GM13977 (cell line): ENCODE results near the gene ALLC.

Source experiments
- DNase-seq: peaks from one replicate; pipeline ENCODE4 v3.0.0; 2012; ENCODE audit warnings: low spot score
- in situ Hi-C: fragments of 300-500 bp; cut with MboI; formaldehyde crosslinking; loops from one replicate; pipeline ENCODE4 v1.12.0; 2022; ENCODE audit warnings: low sequenced_read_pairs, low pct_unique_long_range_greater_than_20kb, mixed read lengths, inconsistent platforms; ENCODE audit not compliant: unreplicated experiment
- TF ChIP-seq, protein P1 (sequence below): IDR thresholded peaks from 2 replicates; pipeline ENCODE4 v1.5.1; 2012; ENCODE audit warnings: mild to moderate bottlenecking, control low read depth; ENCODE audit not compliant: insufficient read depth; ENCODE audit errors: extremely low read depth, missing control alignments

The ALLC gene

DNA sequence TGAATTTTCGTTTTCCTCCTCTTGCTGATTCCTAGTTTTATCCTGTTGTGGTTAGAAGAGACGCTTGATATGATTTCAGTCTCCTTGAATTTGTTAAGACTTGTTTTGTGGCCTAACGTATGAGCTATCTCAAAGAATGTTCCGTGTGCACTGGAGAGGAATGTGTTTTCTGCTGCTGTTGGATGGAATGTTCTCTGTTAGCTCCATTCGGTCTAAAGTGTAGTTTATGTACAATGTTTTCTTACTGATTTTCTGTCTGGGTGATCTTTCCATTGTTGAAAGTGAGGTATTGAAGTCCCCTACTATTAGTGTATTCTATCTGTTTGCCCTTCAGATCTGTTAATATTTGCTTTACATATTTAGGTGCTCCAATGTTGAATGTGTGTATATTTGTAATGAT is 37.2 kb upstream of the ALLC start:
- TF ChIP-seq, protein P1, sequence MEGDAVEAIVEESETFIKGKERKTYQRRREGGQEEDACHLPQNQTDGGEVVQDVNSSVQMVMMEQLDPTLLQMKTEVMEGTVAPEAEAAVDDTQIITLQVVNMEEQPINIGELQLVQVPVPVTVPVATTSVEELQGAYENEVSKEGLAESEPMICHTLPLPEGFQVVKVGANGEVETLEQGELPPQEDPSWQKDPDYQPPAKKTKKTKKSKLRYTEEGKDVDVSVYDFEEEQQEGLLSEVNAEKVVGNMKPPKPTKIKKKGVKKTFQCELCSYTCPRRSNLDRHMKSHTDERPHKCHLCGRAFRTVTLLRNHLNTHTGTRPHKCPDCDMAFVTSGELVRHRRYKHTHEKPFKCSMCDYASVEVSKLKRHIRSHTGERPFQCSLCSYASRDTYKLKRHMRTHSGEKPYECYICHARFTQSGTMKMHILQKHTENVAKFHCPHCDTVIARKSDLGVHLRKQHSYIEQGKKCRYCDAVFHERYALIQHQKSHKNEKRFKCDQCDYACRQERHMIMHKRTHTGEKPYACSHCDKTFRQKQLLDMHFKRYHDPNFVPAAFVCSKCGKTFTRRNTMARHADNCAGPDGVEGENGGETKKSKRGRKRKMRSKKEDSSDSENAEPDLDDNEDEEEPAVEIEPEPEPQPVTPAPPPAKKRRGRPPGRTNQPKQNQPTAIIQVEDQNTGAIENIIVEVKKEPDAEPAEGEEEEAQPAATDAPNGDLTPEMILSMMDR: no peak
- in situ Hi-C loops: no loop called here
- DNase-seq: no peak

DNA sequence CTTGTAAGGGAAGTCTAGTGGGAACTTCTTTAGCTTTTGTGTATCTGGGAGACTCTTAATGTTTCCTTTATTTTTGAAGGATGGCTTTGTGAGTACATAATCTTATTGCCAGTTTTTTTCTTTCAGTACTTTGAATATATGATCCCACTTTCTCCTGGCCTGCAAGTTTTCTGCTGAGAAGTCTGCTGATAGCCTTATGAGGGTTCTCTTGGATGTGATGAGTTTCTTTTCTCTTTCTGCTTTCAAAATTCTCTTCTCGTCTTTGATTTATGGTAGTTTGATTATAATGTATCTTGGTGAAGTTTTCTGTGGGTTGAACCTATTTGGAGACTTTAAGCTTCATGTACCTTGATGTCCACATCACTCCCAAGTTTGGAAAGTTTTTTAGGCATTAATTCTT is 35.0 kb upstream of the ALLC start:
- TF ChIP-seq, protein P1: no peak
- DNase-seq: no peak
- in situ Hi-C loops: no loop called here

DNA sequence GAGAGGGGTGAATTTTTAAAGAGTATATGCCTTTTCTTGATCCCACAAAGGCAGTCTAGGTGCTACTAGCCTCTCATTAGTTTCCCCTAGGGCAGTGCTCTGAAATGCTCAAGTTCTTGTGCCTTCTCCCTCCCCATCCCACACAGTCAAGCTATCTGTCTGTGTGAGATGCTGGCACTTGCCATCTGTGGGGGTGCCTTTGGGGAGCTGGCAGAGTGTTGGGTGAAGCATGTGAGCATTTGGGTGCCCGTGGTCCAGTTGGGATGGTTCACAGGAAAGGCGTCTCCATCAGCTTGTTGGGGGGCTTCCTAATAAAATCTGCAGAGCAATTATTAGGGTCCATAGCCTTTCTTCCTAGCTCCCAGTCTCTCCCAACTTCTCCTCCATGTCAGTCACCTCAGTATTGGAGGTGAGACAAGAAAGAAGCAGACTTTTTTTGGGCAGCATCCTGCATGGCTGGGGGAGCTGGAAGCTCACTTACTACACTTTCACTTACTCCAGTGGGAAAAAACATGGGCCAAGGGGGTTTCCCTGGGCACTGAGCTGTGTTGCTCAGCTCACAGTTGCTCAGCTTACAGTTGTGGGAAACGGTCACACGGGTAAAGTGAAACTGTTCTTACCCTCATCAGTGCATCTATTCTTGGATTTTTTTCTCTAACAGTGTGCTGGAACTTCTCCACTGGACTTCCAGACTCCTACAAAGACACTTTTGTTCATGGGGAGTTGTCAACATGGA is 33.8 kb upstream of the ALLC start:
- in situ Hi-C loops: no loop called here
- no peak for DNase-seq
- TF ChIP-seq, protein P1: no peak

DNA sequence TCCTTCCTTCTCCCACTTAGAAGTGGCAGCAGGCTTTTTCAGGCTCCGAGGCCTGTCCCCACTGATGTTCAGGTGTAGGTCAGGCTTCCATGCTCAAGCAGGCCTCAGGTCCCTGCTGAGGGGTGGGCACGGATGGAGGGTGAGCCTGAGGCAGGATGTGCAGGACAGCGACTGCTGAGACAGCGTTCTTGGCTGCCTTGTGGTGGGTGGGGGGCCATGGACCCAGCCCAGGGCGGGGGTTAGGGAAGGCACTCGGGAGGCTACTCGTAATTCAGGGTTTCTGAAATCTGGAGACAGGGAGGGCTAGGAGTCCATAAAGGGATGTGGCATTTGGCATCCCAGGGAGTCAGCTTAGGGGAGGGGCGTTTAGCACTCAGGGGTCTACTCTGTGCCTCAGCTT is 32.8 kb upstream of the ALLC start:
- in situ Hi-C loops: no loop called here
- TF ChIP-seq, protein P1: no peak
- no peak for DNase-seq

DNA sequence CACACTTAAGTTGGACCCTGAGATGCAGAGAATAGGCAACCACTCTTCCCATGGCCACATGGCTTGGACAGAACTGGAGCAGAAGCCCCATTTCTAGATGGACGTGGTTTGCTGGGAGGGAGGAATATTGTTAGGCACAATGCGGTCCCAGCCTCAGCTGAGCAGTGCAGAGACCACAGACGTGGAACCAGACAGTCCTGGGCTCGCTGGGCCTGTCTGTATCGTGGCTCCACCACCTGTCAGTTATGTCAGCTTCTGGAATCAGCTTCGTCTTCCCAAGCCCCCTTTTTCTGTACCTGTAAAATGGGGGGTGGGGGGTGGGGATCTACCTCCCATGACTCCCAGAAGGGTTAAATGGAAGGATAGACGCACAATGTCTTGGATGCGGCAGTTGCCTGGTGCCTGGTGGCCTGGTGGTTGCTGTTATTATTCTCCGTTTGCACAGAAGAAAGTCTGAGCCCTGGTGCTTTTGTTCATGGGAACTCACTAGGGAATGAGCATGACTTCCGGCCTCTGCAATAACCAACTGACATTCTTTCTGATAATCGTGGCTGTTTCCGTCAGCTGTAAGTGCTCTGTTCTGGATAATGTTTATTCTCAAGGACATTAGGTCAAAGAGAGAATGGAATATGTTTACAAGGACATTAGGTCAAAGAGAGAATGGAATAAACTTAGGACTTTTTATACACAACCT is 31.7 kb upstream of the ALLC start:
- TF ChIP-seq, protein P1: no peak
- no peak for DNase-seq
- in situ Hi-C loops: no loop called here

DNA sequence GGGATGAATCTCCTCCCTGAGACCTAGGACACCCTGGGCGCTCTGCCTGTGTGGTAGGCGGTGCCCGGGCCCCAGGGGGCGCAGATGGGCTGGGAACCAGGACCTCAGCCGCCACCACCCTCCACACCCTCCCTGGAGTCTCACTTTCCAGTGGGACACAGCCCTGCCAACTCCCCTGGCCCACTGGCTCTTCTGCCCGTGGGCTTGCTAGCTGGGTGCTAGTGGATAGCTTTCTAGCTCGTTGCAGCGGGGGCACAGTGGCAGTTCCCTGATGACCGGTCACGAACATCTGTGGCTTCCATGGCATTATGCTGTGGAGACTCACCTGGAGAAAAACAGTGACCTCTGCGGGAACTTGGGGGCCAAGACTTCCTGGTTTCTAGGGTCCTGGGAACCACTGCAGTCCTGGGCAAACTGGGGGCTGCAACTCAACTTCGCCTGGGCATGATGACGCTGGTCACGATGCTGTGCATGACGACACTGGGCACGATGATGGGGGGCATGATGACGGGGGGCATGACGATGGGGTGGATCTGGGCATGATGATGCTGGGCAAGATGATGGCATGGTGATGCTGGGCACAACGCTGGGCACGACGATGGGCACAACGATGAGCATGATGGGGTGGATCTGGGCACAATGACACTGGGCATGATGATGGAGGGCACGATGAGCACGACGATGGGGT is 31.0 kb upstream of the ALLC start:
- TF ChIP-seq, protein P1: no peak
- DNase-seq: no peak
- in situ Hi-C loops: no loop called here
